ENCODE data around the gene MSL1. TPM values are rescaled to one million over a fixed set of nuclear protein-coding genes. Genes with fewer than 3 reads are reported as not detected.

The MSL1 gene
- total and polyA plus RNA-seq, 2 of the 13 experiments (the other 11 are each of a cell fraction or from before 2014, with no cell fraction given): 63.8 to 88.5 TPM

GRCh38 chr17:40075201-40075941 lies 46.4 kb upstream of the MSL1 start (continued):
- TF ChIP-seq ZNF10 (CRISPR knock-in tag; IDR thresholded peaks at IDR 0.05; ENCODE audit: borderline replicate concordance, low read depth): no peak
- no peak for TF ChIP-seq RFX3 (CRISPR knock-in tag; IDR thresholded peaks at IDR 0.05)
- no peak for TF ChIP-seq SRSF9 (IDR thresholded peaks at IDR 0.05; ENCODE audit: borderline replicate concordance, insufficient read depth, low read depth, low read length, poor library complexity, severe bottlenecking)
- TF ChIP-seq HOXA5 (CRISPR knock-in tag; IDR thresholded peaks at IDR 0.05): no peak
- no peak for TF ChIP-seq ZNF784 (CRISPR knock-in tag; IDR thresholded peaks at IDR 0.05; ENCODE audit: borderline replicate concordance)
- TF ChIP-seq ZNF83 (CRISPR knock-in tag; IDR thresholded peaks at IDR 0.05; ENCODE audit: borderline replicate concordance): no peak
- no peak for TF ChIP-seq ZNF562 (CRISPR knock-in tag; IDR thresholded peaks at IDR 0.05; ENCODE audit: borderline replicate concordance)
- TF ChIP-seq MZF1 (CRISPR knock-in tag; IDR thresholded peaks at IDR 0.05; ENCODE audit: borderline replicate concordance): no peak
- peak; percentile 74; the same call in 1 of the 2 replicates for TF ChIP-seq ZNF451 (CRISPR knock-in tag; IDR thresholded peaks at IDR 0.05)
- no peak for TF ChIP-seq ZNF777 (CRISPR knock-in tag; IDR thresholded peaks at IDR 0.05)
- no peak for TF ChIP-seq ZFP90 (CRISPR knock-in tag; IDR thresholded peaks at IDR 0.05; ENCODE audit: borderline replicate concordance)
- TF ChIP-seq ZNF251 (CRISPR knock-in tag; IDR thresholded peaks at IDR 0.05): no peak
- no peak for TF ChIP-seq AKNA (CRISPR knock-in tag; IDR thresholded peaks at IDR 0.05; ENCODE audit: borderline replicate concordance)
- no peak for TF ChIP-seq U2AF1 (optimal IDR thresholded peaks at IDR 0.05; ENCODE audit: low read depth, low read length)
- TF ChIP-seq ZFY (CRISPR knock-in tag; IDR thresholded peaks at IDR 0.05): peak; percentile 75
- TF ChIP-seq SRY (CRISPR knock-in tag; IDR thresholded peaks at IDR 0.05): no peak
- no peak for TF ChIP-seq MXD4 (CRISPR knock-in tag; IDR thresholded peaks at IDR 0.05)
- no peak for TF ChIP-seq HNRNPUL1 (IDR thresholded peaks at IDR 0.05; ENCODE audit: low read depth, low read length)
- no peak for TF ChIP-seq ZMAT3 (CRISPR knock-in tag; conservative IDR thresholded peaks at IDR 0.05)
- no peak for TF ChIP-seq ARNT (IDR thresholded peaks at IDR 0.05)
- TF ChIP-seq UBTF (CRISPR knock-in tag; IDR thresholded peaks at IDR 0.05): peak; percentile 39; the same call in 1 of the 2 replicates
- TF ChIP-seq XRCC5 (optimal IDR thresholded peaks at IDR 0.05; ENCODE audit: low read length): peak; percentile 76
- no peak for TF ChIP-seq ZNF709 (CRISPR knock-in tag; IDR thresholded peaks at IDR 0.05)
